Stomach (tissue), 9 donors: ENCODE data around the gene LSAMP. TPM values are rescaled to one million over a fixed set of nuclear protein-coding genes. Genes with fewer than 3 reads are reported as not detected.

ENCODE experiments used
- DNase-seq, 2 donors: peaks; one replicate each; pipeline versions ENCODE4 v3.0.0 to v3.0.0-alpha.2; 2013 to 2019
- H3K27ac ChIP-seq, 5 donors: fragments of 200-600 bp in 4 of 5; sonication (generic) in 4 of 5; one replicate each; pipeline ENCODE4 v1.5.1; 2013 to 2019; ENCODE audit warnings: mild to moderate bottlenecking in 1 of 5, moderate library complexity in 1 of 5
- H3K27me3 ChIP-seq, 3 donors: fragments of 200-600 bp; sonication (generic); one replicate each; pipeline ENCODE4 v1.5.1; 2017 to 2019; ENCODE audit warnings: mixed run types in 1 of 3
- H3K36me3 ChIP-seq, 4 donors: fragments of 200-600 bp; sonication (generic); 1 replicate in 3 of 4; 2 replicates in 1 of 4; pipeline ENCODE4 v1.5.1; 2016 to 2019
- H3K4me1 ChIP-seq, 4 donors: fragments of 200-600 bp; sonication (generic); one replicate each; pipeline ENCODE4 v1.5.1; 2016 to 2019
- H3K4me3 ChIP-seq, 4 donors: fragments of 200-600 bp; sonication (generic) in 3 of 4; one replicate each; pipeline ENCODE4 v1.5.1; 2016 to 2019; ENCODE audit warnings: mild to moderate bottlenecking in 1 of 4
- H3K9me3 ChIP-seq, 4 donors: fragments of 200-600 bp; sonication (generic); one replicate each; pipeline ENCODE4 v1.5.1; 2016 to 2019
- CTCF ChIP-seq, 7 experiments: fragments of 450-650 bp in 4 of 7; fragments of 200-600 bp in 3 of 7; sonication (generic) in 3 of 7; IDR thresholded peaks; one replicate each; pipeline ENCODE4 v1.5.1; 2016 to 2019; ENCODE audit warnings: antibody characterized with exemption in 7 of 7, control low read depth in 2 of 7, mild to moderate bottlenecking in 1 of 7
- EP300 ChIP-seq: sonication (generic); formaldehyde crosslinking; IDR thresholded peaks from one replicate; pipeline ENCODE4 v1.6.1; 2017; ENCODE audit warnings: antibody characterized with exemption
- POLR2A ChIP-seq, 4 donors: fragments of 450-650 bp; IDR thresholded peaks; one replicate each; pipeline ENCODE4 v1.6.1; 2016; ENCODE audit warnings: antibody characterized with exemption in 4 of 4, control low read depth in 2 of 4, mild to moderate bottlenecking in 1 of 4, moderate library complexity in 1 of 4
- POLR2AphosphoS5 ChIP-seq, 3 donors: sonication (generic); formaldehyde crosslinking; IDR thresholded peaks; one replicate each; pipeline ENCODE4 v1.6.1; 2016; ENCODE audit warnings: antibody characterized with exemption in 3 of 3
- WGBS, 5 donors: extraction: QIAGEN DNeasy Blood & Tissue Kit in 3 of 5; methylation state at CpG; one replicate each; pipeline versions ENCODE4 v1.1.5 to v1.1.7; 2013 to 2018; 5-methylcytosine and 5-hydroxymethylcytosine counted together
- intact Hi-C: fragments of 100-400 bp; cut with DNase I; formaldehyde crosslinking; loops from one replicate; pipeline ENCODE4 v1.15.1; 2023; ENCODE audit warnings: low total_unique reads
- polyA plus RNA-seq, 3 donors: library from polyadenylated mRNA; stranded (reverse); fragments of 200-250 nt; gene quantifications; one replicate each; pipeline ENCODE4 v1.2.3, GENCODE V29; 2013
- total RNA-seq, 5 donors: library from RNA; depleted of rRNA; stranded (reverse); fragments of >200 nt; gene quantifications; one replicate each; pipeline versions ENCODE4 v1.1.0 to v1.2.3, GENCODE V29; 2014 to 2016
- donor health status: healthy with polysubstance abuse.
- donor health status: Bipolar disorder and iron deficiency.
- donor health status: healthy.

LSAMP gene
- total and polyA plus RNA-seq, 8 donors: 1.1 to 20.7 (median 1.7) TPM

- WGBS, 5 donors: 64 to 77% (median 72%) methylated on average over 5 of the region's 5 CpGs
- intact Hi-C loops: no loop called here
- no peaks in the 10 kb centered on the region for H3K27me3 ChIP-seq
- no peak overlapping the region for H3K4me3 ChIP-seq
- no peaks in the 10 kb centered on the region for H3K36me3 ChIP-seq
- no peak overlapping the region for H3K27ac ChIP-seq
- TF ChIP-seq CTCF (IDR thresholded peaks at IDR 0.05): no peak
- TF ChIP-seq EP300: no peak
- no peak for TF ChIP-seq POLR2A (IDR thresholded peaks at IDR 0.05)
- TF ChIP-seq POLR2AphosphoS5 (IDR thresholded peaks at IDR 0.05): no peak
- DNase-seq: no peak
- H3K9me3 ChIP-seq: no peaks in the 10 kb centered on the region
- no peaks in the 10 kb centered on the region for H3K4me1 ChIP-seq
Observed at GRCh38 chr3:116129187-116129946, 315.9 kb downstream of the LSAMP start.

DNA sequence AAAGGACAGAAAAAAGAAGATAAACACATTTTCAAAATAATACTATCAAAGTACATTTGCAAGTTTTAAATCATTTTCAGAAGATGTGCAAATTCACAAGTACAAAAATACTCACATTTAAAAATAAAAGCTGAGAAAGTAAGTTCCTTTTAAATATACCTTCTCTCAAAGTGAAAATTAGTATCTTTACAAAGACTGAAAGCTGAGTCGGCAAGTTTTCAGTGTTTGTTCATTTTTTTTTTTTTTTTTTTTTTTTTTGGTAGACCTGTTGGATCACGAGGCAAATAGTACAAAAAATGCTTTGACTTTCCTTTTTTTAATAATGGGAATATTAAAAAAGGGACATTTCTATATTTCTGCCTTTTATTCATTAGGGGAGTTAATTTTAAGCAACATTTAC lies 317.8 kb downstream of the LSAMP start:
- H3K27me3 ChIP-seq: no peaks in the 10 kb centered on the region
- intact Hi-C loops: no loop called here
- no peak for DNase-seq
- H3K4me3 ChIP-seq: no peak overlapping the region
- no peaks in the 10 kb centered on the region for H3K36me3 ChIP-seq
- H3K9me3 ChIP-seq: no peaks in the 10 kb centered on the region
- no peak for TF ChIP-seq POLR2A (IDR thresholded peaks at IDR 0.05)
- no peak for TF ChIP-seq EP300
- no peak for TF ChIP-seq POLR2AphosphoS5 (IDR thresholded peaks at IDR 0.05)
- TF ChIP-seq CTCF (IDR thresholded peaks at IDR 0.05): no peak
- no peaks in the 10 kb centered on the region for H3K4me1 ChIP-seq
- 59 to 75% (median 66%) methylated on average over 2 of the region's 2 CpGs for WGBS, 5 donors
- H3K27ac ChIP-seq: no peak overlapping the region

GRCh38 chr3:116124166-116124565 lies 321.1 kb downstream of the LSAMP start:
- Histone ChIP-seq H3K9me3 (no peaks in the 10 kb centered on the region), H3K4me1 (no peaks in the 10 kb centered on the region), H3K27ac (no peak overlapping the region), H3K27me3 (no peaks in the 10 kb centered on the region), H3K36me3 (no peaks in the 10 kb centered on the region), H3K4me3 (no peak overlapping the region)
- TF ChIP-seq CTCF (IDR thresholded peaks at IDR 0.05) (no peak), EP300 (no peak)
- intact Hi-C loops: no loop called here
- no peak for DNase-seq

- TF ChIP-seq POLR2A (IDR thresholded peaks at IDR 0.05) (no peak), EP300 (no peak), CTCF (IDR thresholded peaks at IDR 0.05) (no peak), POLR2AphosphoS5 (IDR thresholded peaks at IDR 0.05) (no peak)
- Histone ChIP-seq H3K4me1 (no peaks in the 10 kb centered on the region), H3K27me3 (no peaks in the 10 kb centered on the region), H3K9me3 (no peaks in the 10 kb centered on the region), H3K27ac (no peak overlapping the region), H3K4me3 (no peak overlapping the region), H3K36me3 (no peaks in the 10 kb centered on the region)
- WGBS, 5 donors: 25 to 34% (median 31%) methylated on average over 3 of the region's 3 CpGs
- DNase-seq: no peak
- intact Hi-C loops: no loop called here
Observed at GRCh38 chr3:116118475-116119169, 326.7 kb downstream of the LSAMP start.
